Stromal cell of bone marrow (primary cell): ENCODE measurements around the gene ODC1.

Source experiments
- DNase-seq: peaks from one replicate; pipeline ENCODE4 v3.0.0-alpha.2; 2012; ENCODE audit warnings: low read depth

The ODC1 gene

DNA sequence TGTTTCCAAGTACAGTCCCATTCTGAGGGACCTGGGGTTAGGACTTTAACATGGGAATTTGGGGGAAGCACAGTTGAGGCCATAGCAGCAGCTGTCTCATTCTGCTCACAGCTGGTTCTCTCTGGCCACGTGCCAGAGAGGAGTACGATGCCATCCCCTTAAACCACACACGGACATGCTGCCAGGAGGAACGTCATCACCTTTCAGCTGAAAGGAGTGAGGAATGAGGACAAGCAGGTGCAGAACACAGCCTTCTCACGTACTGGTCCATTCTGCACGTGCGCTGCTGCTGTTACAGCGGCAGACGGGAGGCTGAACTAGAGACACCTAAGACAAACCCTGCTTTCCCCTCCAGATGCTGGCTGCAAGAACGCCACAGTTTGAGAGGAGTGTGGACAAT lies 33.5 kb downstream of the ODC1 start:
- DNase-seq, result no peak

DNA sequence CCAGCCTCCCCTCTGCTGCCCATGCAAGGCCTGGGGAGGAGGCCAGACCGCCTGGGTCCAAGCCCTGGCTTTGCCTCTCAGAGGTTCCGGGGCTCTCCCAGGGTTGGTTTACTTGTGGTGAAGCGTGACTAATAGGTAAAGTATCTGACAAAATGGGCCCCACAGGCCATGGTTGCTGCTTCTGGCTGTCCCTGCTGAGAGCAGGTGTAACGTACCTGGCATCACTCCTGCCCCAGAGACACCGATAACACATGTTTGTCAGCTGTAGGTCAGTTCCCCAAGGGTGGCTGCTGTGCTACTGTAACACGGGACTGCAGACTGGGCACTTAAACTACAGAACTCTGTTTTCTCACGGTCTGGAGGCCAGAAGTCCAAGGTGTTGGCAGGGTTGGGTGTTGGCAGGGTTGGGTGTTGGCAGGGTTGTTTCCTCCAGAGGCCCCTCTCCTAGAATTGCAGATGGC lies 34.1 kb downstream of the ODC1 start:
- no peak for DNase-seq

DNA sequence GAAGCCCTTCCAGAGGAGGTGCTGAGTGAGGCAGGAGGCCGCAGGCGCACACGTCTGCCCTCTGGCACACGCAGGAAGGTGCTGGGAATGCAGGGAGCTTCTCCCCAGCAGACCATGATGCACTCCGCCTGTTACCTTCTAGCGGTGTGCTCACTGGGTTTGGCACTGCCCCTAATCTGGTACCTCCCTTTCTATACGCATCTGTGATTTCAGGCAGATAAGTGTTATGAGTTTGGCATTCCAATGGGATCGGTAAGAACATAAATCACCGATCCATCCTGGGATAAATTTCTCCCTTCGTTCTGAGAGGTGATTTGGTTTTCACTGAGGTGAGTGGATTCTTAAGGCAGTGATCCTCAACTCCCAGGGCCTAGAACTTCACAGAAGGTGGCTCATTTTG lies 34.6 kb downstream of the ODC1 start:
- DNase-seq, result no peak

DNA sequence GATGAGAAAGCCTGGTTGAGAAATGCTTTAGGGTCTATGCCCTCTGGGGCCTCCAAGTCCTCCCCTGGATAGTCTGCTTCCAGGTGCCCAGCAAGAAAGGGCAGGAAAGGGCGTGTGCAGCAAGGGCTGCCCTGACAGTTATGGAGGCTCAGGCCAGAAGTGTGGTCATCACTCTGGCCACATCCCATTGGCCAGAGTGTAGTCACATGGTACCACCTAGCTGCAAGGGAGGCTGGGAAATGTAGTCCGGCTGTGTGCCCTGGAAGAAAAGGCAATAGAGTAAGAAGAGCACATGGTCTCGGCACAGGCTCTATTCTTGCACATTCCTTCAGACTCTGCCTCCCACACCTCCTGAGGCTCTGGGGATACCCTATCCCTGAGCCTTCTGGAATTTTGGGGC lies 35.7 kb downstream of the ODC1 start:
- DNase-seq, result no peak

DNA sequence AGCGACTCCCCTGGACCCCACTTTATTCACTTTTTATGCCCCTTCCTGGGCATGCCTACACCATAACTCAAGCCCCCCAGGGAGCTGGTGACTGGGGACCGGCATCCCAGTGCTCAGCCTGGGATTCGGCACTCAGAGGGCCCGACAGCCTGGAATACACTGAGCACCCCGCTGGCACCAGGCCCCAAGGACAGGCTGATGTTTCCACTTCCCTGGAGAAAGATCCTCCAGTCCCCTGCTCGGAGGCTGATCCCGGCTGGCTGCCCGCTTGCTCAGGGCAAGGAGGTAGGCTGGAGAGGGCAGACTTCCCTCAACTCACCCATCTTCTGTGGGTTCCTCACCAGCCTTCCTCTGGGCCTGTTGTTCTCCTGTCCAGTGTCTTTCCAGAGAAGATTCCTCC lies 36.6 kb downstream of the ODC1 start:
- DNase-seq, result no peak

DNA sequence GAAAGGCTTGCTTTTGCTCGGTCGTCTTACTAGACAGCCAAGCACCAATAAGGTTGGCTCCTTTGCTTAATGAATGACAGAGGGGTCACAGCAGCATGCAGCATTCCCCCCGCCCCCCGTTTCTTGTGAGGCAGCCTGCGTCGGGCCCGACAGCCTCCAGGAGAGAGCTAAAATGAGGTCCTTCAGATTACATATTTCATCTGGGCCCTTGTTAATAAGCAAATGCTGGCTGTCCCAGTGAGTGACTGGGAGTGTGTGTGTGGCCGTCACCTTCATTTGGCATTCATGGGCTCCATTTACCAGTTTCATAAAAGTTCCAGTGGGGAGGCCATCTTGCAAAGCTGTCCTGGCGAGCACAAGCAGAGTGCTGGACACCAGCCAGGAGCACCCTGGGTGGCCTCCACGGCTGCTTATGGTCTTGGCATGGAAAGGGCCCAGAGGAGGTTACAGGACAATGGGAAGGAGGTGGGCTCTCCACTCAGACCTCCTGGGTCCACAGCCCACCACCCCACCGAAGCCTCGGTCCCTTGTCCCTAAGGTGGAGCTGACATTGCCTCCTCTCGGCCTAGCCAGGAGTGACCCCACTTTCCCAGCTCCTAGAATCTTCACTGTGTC lies 37.2 kb downstream of the ODC1 start:
- DNase-seq, result no peak

DNA sequence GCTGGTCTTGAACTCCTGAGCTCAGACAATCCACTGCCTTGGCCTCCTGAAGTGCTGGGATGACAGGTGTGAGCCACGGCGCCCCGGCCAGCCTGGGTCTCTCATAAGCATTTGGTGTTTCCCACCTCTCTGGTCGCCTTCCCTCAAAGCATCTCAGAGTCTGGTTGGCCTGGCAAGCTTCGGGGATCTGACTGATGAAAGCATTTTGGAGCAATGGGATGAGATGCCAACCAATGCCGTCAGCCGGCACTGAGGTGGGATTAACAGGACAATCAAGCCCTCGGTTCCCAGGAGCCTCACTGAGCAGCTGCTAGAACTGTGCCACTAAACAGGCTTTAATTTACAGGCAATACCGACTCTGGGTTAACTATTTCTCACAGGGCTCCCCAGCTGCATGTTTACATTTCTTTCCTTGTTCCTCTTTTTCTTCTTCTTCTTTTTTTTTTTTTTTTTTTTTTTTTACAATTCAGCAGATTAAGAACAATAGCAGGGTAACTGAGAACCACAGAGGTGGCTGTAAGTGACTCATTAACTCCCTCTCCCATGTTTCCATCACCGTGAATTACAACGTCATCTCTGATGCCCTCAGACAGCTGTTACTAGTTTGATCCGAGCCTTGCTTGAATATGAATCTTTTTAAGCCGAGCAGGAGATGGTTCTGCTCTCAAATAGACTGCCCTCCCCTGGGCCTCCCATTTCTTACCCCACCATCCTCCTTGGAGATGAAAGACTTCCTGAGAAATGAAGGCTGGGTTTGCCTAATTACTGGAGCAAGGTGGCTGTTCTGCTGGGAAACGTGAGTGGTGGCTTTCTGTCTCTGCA lies 37.9 kb downstream of the ODC1 start:
- DNase-seq, result no peak

DNA sequence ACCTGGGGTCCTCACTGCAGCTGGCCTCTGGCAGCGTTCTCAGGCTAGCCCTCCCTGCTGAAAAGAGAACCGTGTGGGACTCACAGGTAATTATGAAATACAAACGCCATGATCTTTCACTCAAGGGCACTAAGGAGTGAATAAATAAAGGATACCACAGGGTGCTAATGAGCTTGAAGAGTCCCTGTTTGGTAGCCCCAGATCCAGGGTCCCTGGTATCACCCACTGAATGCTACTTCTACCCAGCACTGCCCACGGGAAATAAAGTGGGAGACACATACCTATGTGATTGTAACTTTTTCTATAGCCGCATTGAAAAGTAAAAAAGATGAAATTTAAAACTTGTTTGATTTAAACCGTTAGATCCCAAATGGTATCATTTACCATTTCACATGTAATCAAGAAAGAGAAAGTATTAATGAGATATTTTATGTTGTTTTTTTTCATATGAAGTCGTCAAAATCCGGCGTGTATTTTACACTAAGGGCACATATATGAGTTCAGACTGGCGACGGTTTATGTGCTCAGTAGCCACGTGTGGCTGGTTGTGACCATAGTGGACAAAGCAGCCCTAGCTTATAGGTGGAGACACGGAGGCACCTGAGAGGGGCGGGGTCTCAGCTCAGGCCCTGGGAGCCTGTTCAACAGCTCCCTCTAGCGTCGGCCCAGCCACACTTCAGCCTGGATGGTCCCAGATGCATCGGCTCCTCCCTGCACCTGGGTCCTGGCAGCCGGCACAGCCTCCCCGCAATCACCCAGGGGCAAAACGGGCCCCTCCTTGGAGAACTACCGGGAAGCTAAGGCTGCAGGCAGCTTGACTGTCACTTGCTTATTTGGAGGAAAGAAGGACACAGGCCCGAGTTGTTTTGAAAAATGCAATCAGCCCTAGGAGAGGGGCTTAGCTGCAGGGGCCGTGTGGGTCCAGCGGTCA lies 39.2 kb downstream of the ODC1 start:
- DNase-seq, result peak; percentile 19

DNA sequence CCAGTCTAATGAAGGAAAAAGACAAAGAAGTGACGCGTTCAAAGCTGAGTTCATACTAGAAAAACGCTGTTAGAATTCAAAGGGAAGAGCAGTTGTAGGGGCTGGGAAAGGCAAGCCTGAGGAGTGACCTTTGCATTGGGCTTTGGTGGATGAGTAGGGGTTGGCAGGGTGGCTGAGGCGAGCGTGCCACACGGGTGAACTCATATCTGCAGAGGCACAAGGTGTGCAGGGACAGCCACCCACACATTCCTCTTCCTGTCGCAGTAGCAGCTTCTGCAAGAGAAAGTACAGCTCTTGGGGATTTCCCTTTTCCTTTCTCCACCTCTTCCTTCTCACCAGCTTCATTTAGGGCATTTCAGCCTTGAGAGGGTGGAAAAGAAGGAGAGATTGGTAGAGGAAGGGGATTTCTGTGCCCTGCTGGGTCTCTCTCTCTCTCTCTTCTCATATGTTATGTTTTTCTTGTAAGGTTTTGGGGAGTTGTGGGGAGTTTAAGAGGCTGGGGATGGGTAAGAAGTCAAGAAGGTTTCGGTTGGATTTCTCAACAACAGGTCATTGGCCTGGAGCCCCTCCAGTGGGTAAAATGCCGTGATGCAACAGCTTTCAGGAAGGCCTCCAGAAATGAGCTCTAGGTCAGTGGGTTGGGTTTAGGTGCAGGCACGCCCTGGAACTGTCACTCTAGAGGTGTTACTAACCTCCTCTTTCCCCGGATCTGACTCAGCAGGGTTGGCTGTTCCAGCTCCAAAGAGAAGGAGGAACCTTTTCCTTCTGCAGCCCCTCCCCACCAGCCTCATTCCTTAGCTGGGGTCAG lies 40.1 kb downstream of the ODC1 start:
- peak; percentile 18 for DNase-seq

DNA sequence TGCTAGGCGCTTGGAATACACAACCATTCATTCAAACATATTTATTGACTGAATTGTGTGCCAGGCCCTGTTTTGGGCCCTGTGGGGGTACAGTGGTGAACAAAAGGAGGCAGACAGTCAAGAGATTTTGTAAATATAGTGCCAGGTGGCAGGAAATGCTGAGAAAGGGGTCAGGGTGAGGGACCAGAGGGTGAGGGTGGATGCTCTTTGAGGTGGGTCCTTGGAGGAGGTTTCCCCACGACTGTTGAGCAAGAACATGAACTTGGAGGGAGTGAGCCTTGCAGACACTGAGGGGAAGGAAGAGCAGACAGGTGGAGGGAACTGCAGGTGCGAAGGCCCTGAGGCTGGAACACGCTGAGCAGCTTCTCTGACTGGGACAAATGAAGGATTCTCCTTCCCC lies 40.7 kb downstream of the ODC1 start:
- DNase-seq, result no peak

DNA sequence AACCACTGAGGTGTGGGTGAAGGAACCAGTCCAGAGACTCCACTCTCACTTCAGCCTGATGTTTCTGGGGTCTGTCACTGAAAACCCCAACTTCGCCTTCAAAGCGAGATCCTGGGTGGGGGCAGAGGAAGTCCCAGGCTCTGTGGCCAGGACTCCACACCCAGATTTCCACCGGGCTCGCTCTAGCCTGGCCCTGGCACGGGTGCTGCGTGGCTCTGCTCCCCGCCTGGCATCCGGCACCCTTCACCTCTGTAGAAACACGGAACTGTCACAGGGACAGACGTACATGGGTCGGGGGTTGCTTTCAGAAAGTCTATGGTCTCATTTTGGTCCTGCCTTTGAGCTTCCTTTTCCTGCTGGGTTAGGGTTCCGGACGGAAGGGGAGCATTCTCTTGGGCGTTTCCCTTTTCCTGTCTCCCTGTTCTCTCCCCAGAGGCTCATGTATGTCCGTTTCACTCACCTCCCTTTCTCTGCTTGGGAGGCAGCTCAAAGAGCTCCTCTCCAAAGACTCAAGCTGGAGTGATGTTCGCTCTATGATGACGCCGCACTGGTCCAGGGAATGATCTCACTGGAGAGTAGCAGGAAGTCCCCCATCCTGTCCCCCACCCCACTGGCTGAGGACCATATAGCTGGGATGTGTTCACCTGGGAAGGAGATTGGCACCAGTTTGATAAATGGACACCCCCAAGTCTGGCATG lies 41.5 kb downstream of the ODC1 start:
- DNase-seq, result no peak

DNA sequence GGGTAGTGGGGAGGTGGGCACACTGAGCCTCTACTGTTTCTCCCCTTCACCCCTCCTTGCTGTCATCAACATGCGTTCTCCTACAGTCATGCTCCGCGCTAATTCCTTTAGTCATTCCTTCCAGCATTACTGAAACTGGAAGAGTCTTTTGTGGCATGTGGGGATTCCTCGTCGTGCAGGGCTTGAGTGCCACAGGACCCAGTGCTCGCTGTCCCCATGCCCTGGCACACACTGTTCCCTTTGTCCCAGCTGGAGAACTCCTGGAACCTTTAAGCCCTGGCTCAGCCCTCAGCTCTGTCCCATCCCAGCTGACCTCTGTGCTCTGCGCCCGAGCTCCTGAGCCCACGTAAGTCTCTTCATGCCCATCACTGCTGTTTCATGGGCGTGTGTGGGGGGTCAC lies 42.1 kb downstream of the ODC1 start:
- no peak for DNase-seq

DNA sequence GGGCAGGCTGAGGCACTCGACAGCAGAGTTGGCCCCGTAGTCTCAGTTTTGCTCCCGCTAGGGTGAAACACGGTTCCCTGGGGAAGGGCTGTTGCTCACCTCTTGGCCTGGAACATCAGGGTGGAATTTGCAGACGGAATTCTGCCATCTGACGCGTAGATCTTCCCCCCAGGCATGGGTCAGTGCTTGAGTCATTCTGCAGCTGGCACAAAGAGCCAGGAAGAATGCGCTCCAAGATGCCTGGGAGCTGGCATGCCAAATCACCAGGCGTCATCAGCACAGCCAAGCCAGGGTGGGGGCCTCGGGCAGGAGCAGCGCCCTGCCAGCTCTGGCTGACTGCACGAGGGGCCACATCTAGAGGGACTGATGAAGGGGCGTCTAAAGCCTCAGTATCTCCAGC lies 42.7 kb downstream of the ODC1 start:
- peak; percentile 76 for DNase-seq

DNA sequence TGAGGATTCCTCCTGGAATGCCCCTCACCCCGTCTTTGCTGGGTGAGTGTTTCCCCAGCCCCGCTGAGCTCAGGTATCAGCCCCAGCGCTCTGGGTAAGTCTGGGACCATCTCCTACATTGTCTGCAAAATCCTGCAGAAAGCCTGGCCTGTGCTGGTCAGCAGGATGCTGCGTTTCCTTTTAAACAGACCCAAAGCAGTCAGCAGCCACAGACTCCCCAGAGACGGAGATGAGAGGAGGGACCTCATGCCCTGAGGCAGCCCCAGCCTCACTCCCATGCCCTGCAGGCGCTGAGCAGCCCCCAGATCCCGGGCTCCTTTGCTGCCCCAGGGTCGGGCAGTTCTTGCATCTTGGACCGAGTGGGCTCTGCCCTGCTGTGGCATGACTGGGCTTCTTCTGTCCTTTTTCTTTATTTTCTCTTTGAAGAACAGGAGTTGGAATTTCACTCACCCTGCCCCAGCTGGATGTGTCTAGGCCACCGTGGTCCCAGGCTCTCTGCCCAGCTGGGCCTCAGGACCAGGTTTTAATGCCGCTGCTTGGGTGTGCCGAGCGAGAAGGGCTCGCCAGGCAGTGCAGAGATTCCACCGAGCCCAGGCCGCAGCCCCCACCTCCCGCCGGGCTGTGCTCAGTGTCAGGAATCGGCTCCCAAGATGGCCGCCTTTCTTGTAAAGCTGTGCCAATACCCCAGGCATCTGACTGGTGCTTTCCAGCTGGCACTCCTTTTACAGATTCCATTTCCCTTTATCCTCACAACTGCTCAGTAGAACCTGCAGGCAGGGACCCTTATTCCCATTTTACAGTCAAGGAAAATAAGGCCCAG lies 43.6 kb downstream of the ODC1 start:
- no peak for DNase-seq

DNA sequence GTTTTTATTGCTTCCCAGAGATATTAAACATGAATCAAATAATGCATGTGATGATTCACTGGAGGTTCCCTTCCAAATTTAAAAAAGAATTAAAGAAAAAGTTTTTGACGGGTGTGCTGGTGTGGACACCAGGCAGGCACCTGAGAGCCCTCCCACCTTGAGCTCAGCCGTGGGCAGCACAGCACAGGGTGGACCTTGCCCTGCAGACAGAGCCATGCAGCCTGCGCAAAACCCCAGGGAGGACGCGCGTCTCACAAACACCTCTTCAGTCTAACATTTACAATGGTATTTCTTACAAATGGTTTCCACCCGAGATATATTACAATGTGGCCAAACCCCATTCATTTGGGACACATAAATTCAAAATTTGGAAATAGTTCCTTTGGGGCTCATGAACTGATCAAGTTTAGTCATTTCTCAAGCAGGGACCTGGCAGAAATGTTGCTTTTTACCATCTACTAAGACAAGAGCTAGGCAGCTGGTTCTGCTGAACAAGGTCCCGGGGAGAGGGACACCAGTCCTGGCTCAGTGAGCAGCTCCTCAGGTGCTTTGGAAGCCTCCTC lies 45.4 kb downstream of the ODC1 start:
- no peak for DNase-seq

DNA sequence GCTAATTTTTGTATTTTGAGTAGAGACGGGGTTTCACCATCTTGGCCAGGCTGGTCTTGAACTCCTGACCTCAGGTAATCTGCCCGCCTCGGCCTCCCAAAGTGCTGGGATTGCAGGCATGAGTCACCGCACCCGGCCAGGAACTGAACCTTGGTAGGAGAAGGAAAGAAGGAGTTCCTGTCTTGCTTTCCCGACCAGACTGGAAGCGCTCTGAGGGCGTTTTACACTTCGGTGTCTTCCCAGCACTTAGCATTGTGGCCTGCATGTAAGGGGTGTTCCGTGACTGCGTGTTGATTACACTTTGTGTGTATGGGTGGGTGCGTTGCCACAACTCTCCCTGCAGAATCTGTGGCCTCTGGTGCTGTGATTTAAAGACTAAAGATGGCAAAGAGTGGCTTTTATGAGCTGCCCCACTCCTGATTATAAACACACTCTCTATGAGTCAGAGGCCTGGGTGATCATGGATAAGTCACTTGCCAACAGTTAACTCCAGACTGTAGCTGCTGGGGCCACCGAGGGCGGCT lies 46.0 kb downstream of the ODC1 start:
- no peak for DNase-seq

DNA sequence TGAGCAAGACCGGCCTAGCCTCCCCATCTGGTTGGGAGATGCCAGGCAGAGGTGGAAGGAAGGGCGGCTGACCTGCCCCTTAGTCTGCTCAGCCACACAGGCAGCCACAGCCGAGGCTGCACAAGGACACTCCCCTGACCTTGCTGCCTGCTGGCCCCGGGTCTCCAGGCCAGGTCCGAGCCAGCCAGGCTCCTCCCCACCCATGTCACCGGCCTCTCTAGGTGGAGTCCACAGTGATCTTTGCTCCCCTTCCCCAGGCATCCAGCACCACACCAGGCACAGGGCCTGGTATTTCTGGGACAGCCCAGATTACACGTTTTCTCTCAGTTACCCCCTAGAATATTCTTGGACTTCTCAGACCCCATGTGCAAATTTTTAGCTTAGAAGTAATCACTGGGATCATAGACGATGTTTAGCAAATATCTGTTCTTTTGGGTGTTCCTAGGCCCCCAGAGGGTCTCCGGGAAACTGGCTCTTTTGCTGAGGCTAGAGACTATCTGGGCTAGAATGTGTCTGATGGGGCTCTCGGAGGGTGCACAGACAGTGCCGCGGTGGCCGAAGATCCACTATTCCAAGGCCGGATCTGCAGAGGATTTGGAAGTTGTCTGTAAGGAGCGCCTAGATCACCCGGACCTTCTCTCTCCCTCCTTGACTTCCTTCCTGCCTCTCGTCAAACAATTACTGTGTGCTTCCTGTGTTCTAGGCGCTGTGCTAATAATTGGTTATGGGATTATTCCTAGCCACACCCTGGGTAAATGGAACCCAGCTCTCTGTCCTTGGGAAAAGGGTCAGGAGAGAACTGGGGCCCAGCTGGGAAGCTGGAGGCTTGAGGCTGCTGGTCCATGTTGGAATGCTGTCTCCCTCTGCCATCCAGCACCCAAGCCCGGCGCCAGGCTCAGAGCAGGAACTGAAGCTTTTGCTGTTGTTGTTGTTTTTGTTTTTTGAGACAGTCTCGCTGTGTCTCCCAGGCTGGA lies 46.9 kb downstream of the ODC1 start:
- DNase-seq, result no peak

DNA sequence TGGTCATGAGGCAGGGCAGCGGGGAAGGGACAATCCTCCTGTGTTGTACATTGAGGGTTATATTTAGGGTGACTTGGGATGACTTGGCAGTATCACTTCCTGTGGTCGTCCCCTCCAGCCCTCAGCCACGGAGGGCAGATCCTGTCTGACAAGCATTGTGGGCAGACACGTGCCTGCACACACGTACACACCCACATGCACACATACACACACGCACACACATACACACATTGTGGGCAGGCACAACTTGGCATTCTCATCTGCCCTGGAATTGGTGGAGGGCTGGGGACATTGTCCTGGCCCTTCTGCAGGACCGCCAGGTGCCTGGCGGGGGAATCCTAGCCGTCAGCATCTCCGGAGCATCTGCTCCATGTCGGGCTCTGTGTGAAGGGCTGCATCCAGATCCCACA lies 47.6 kb downstream of the ODC1 start:
- DNase-seq, result no peak

DNA sequence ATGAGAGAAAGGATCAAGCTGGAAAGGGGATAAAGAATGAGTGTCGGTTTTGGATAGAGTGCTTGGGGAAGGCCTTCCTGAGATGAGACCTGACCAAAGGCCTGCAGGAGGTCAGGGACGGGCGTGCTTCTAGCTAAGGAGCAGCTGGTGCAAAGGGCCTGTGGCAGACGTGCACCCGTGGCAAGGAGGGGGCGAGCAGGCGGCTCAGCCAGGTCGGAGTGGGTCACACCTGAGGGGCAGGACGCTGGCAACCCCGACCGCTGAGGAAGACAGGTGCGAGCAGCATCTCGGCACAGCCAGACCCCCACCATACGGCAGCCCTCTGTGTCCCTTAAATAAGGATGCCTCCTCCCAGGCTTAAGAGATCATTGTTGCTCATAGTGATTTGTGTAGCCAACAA lies 48.1 kb downstream of the ODC1 start:
- DNase-seq, result no peak
